OCI-M2 (cell line): ENCODE measurements around the gene ACTR8.

Source experiments
- DNase-seq: peaks from one replicate; lab custom pipeline; 2025; ENCODE audit not compliant: unreplicated experiment; lab: John Stamatoyannopoulos, UW

The ACTR8 gene

GRCh38 chr3:53817809-53818208, 64.1 kb downstream of the ACTR8 start:
- no peak for DNase-seq

- no peak for DNase-seq
These were observed 64.7 kb downstream of the ACTR8 start for GRCh38 chr3:53817211-53817610.
